K562 (cell line): ENCODE measurements around the gene STMN3. TPM values are rescaled to one million over a fixed set of nuclear protein-coding genes. Genes with fewer than 3 reads are reported as not detected.

Experiments
- ARID1B ChIP-seq: fragments of 450-650 bp; IDR thresholded peaks from 2 replicates; pipeline ENCODE4 v1.6.1; 2016; ENCODE audit warnings: antibody characterized with exemption, mild to moderate bottlenecking, inconsistent platforms
- C11orf30 ChIP-seq: fragments of 450-650 bp; IDR thresholded peaks from 2 replicates; pipeline ENCODE4 v1.6.1; 2016; ENCODE audit warnings: low read depth, mild to moderate bottlenecking
- FOSL1 ChIP-seq: fragments of 200-800 bp; sonication (Bioruptor generic); conservative IDR thresholded peaks from 2 replicates; pipeline ENCODE4 v1.6.1; 2016; ENCODE audit warnings: missing genetic modification characterization, missing compliant biosample characterization
- IRF9 ChIP-seq: fragments of 450-650 bp; IDR thresholded peaks from 2 replicates; pipeline ENCODE4 v1.6.1; 2016; ENCODE audit warnings: missing biosample characterization, missing genetic modification characterization
- JUN ChIP-seq, 2 experiments: sonication (generic) in 1 of 2; formaldehyde crosslinking in 1 of 2; IDR thresholded peaks; 2 replicates each; pipeline versions ENCODE4 v1.6.1 to v1.8.0; 2012 to 2022; ENCODE audit warnings: borderline replicate concordance in 2 of 2, mild to moderate bottlenecking in 2 of 2, improper control_type of control experiment in 1 of 2, low read depth in 1 of 2, low read length in 1 of 2, missing genetic modification reagents in 1 of 2
- MEIS2 ChIP-seq: fragments of 450-650 bp; IDR thresholded peaks from 2 replicates; pipeline ENCODE4 v1.6.1; 2014; ENCODE audit warnings: mild to moderate bottlenecking; ENCODE audit not compliant: partially characterized antibody
- RERE ChIP-seq: sonication (generic); formaldehyde crosslinking; IDR thresholded peaks from 2 replicates; pipeline ENCODE4 v1.8.0; 2023; ENCODE audit warnings: missing genetic modification reagents, mild to moderate bottlenecking, borderline replicate concordance
- SNAPC5 ChIP-seq: fragments of 250-450 bp; sonication (Bioruptor Pico); IDR thresholded peaks from 2 replicates; pipeline ENCODE4 v1.8.0; 2021; ENCODE audit warnings: moderate library complexity, mild to moderate bottlenecking, inconsistent platforms
- SRSF9 ChIP-seq: fragments of 200-400 bp; formaldehyde crosslinking; IDR thresholded peaks from 2 replicates; pipeline ENCODE4 v1.6.1; 2017; ENCODE audit warnings: low read depth, low read length, borderline replicate concordance
- TRIM25 ChIP-seq: fragments of 450-650 bp; IDR thresholded peaks from 2 replicates; pipeline ENCODE4 v1.7.0; 2016; ENCODE audit warnings: borderline replicate concordance
- ZKSCAN8 ChIP-seq: fragments of 200-800 bp; sonication (Bioruptor generic); IDR thresholded peaks from 2 replicates; pipeline ENCODE4 v1.6.1; 2016; ENCODE audit warnings: missing genetic modification characterization, missing compliant biosample characterization
- ZNF277 ChIP-seq: fragments of 250-450 bp; sonication (Bioruptor Pico); IDR thresholded peaks from 2 replicates; pipeline ENCODE4 v1.8.0; 2022; ENCODE audit warnings: inconsistent platforms, mild to moderate bottlenecking, moderate library complexity, borderline replicate concordance
- ZNF449 ChIP-seq: fragments of 250-450 bp; sonication (Bioruptor Pico); IDR thresholded peaks from 2 replicates; pipeline ENCODE4 v1.8.0; 2022; ENCODE audit warnings: moderate library complexity, mild to moderate bottlenecking, inconsistent platforms
- polyA plus RNA-seq, 8 experiments: library from polyadenylated mRNA; depleted of rRNA in 4 of 8; stranded (reverse) in 5 of 8; unstranded in 3 of 8; fragments of >200 nt; fragmentation: Nextera tagmentation in 2 of 8; fragmentation: Illumina TruSeq in 1 of 8; extraction: Ambion mirVana in 2 of 8; extraction: Trizol in 1 of 8; gene quantifications; 2 replicates each; pipeline versions ENCODE4 v1.2.1 to v1.2.3, GENCODE V29; 2011 to 2014; ENCODE audit warnings: inconsistent platforms in 1 of 8, missing spikeins in 1 of 8
- total RNA-seq, 7 experiments: library from RNA; depleted of rRNA in 6 of 7; stranded (reverse); fragments of >200 nt in 6 of 7; fragmentation: Illumina TruSeq in 2 of 7; extraction: Trizol in 2 of 7; gene quantifications; 2 replicates each; pipeline versions ENCODE4 v1.2.1 to v1.2.3, GENCODE V29; 2011 to 2021; ENCODE audit warnings: low replicate concordance in 1 of 7

Gene STMN3
- total and polyA plus RNA-seq, 9 of the 15 experiments (the other 6 are each of a cell fraction or from before 2014, with no cell fraction given), result 0.70 to 65.6 (median 29.4) TPM

- no peak for TF ChIP-seq TRIM25
- no peak for TF ChIP-seq SRSF9
- TF ChIP-seq ZKSCAN8, result no peak
- peak; percentile 95; the same call in 1 of the 2 replicates for TF ChIP-seq RERE
- TF ChIP-seq IRF9 (tag), result no peak
- TF ChIP-seq ZNF449, result no peak
- TF ChIP-seq MEIS2, result no peak
- TF ChIP-seq C11orf30, result no peak
- no peak for TF ChIP-seq ZNF277 (CRISPR knock-in tag)
- no peak for TF ChIP-seq FOSL1 (tag)
- no peak for TF ChIP-seq ARID1B
- no peak for TF ChIP-seq JUN (IDR thresholded peaks at IDR 0.05; ENCODE audit: borderline replicate concordance, low read depth, low read length)
- peak; percentile 51; the same call in 1 of the 2 replicates for TF ChIP-seq JUN (CRISPR knock-in tag; IDR thresholded peaks at IDR 0.05; ENCODE audit: borderline replicate concordance)
- no peak for TF ChIP-seq SNAPC5
These were observed at the start of gene STMN3 (continued) for GRCh38 chr20:63653041-63653973.
